Testis (tissue), 3 donors: Measurements from ENCODE around the gene MRPS5. TPM values are rescaled to one million over a fixed set of nuclear protein-coding genes. Genes with fewer than 3 reads are reported as not detected.

Experiments
- DNase-seq: peaks from one replicate; pipeline ENCODE4 v3.0.0-alpha.2; 2019
- H3K27ac ChIP-seq, 2 donors: fragments of 200-600 bp; sonication (generic); one replicate each; pipeline ENCODE4 v1.5.1; 2019
- H3K27me3 ChIP-seq: fragments of 200-600 bp; sonication (generic); one replicate; pipeline ENCODE4 v1.5.1; 2019
- H3K36me3 ChIP-seq: fragments of 200-600 bp; sonication (generic); one replicate; pipeline ENCODE4 v1.5.1; 2017; ENCODE audit warnings: low read depth; ENCODE audit errors: missing control alignments
- H3K4me1 ChIP-seq: fragments of 200-600 bp; sonication (generic); one replicate; pipeline ENCODE4 v1.5.1; 2019
- H3K4me3 ChIP-seq, 2 donors: fragments of 200-600 bp; sonication (generic); one replicate each; pipeline ENCODE4 v1.5.1; 2017 to 2019
- H3K9me3 ChIP-seq: fragments of 200-600 bp; sonication (generic); one replicate; pipeline ENCODE4 v1.5.1; 2017
- POLR2A ChIP-seq: fragments of 450-650 bp; IDR thresholded peaks from one replicate; pipeline ENCODE4 v1.6.1; 2017; ENCODE audit warnings: antibody characterized with exemption, mild to moderate bottlenecking, moderate library complexity
- WGBS, 2 donors: methylation state at CpG; one replicate each; pipeline ENCODE4 v1.1.5; 2018; 5-methylcytosine and 5-hydroxymethylcytosine counted together
- intact Hi-C: fragments of 100-400 bp; cut with DNase I; formaldehyde crosslinking; loops from one replicate; pipeline ENCODE4 v1.15.1; 2023; ENCODE audit warnings: low total_unique reads
- polyA plus RNA-seq: library from polyadenylated mRNA; stranded (reverse); fragments of 350-450 nt; fragmentation: Illumina TruSeq; extraction: RNeasy Lipid Tissue Mini Kit (QIAGEN cat#74804); gene quantifications from one replicate; pipeline ENCODE4 v1.2.3, GENCODE V29; 2014; ENCODE audit warnings: low read depth, low replicate concordance; ENCODE audit not compliant: insufficient read depth
- total RNA-seq, 2 donors: library from RNA; depleted of rRNA; stranded (reverse); fragments of >200 nt; gene quantifications; one replicate each; pipeline ENCODE4 v1.2.3, GENCODE V29; 2016
- TF ChIP-seq, protein P1 (sequence below), 3 experiments: fragments of 450-650 bp in 2 of 3; fragments of 200-600 bp in 1 of 3; sonication (generic) in 1 of 3; IDR thresholded peaks; one replicate each; pipeline ENCODE4 v1.5.1; 2016 to 2019; ENCODE audit warnings: antibody characterized with exemption in 3 of 3, mild to moderate bottlenecking in 2 of 3, moderate library complexity in 1 of 3

The MRPS5 gene
- total and polyA plus RNA-seq, 3 donors from 2014 or later: 44.4 to 63.1 (median 59.3) TPM

DNA sequence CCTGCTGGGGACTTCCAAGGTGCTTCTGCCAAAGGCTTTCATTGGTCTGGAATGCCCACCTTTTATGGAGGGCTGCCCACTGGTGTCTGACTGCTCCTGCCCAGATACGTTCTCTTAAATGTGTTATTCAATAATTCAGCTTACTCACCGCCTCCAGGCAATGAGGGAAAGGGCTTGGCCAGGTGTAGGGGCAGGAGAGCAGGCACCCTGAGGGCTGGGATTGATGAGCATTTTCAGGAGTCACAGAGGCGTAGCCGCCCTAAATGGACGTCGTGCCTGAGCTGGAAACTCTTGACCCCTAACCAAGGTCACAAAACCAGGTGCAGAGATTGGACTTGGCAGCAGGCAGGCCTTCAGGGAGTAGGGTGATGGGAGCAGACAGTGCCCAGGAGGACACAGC is 69.3 kb downstream of the MRPS5 start:
- H3K27ac ChIP-seq: no peak overlapping the region
- no peak for DNase-seq
- TF ChIP-seq, protein P1, sequence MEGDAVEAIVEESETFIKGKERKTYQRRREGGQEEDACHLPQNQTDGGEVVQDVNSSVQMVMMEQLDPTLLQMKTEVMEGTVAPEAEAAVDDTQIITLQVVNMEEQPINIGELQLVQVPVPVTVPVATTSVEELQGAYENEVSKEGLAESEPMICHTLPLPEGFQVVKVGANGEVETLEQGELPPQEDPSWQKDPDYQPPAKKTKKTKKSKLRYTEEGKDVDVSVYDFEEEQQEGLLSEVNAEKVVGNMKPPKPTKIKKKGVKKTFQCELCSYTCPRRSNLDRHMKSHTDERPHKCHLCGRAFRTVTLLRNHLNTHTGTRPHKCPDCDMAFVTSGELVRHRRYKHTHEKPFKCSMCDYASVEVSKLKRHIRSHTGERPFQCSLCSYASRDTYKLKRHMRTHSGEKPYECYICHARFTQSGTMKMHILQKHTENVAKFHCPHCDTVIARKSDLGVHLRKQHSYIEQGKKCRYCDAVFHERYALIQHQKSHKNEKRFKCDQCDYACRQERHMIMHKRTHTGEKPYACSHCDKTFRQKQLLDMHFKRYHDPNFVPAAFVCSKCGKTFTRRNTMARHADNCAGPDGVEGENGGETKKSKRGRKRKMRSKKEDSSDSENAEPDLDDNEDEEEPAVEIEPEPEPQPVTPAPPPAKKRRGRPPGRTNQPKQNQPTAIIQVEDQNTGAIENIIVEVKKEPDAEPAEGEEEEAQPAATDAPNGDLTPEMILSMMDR (IDR thresholded peaks at IDR 0.05): no peak
- TF ChIP-seq POLR2A: no peak
- peaks cover 3% of the 10 kb centered on the region for H3K4me1 ChIP-seq
- intact Hi-C loops: no loop called here
- no peaks in the 10 kb centered on the region for H3K27me3 ChIP-seq
- 61 to 80% methylated on average over 6 of the region's 6 CpGs for WGBS, 2 donors
- no peaks in the 10 kb centered on the region for H3K9me3 ChIP-seq
- H3K4me3 ChIP-seq: no peak overlapping the region
- no peaks in the 10 kb centered on the region for H3K36me3 ChIP-seq

- intact Hi-C loops: no loop called here
- no peak for DNase-seq
Measured at GRCh38 chr2:95051626-95052025, 70.0 kb downstream of the MRPS5 start.

GRCh38 chr2:95050385-95051300 is 71.0 kb downstream of the MRPS5 start:
- Histone ChIP-seq H3K27me3 (no peaks in the 10 kb centered on the region), H3K27ac (no peak overlapping the region), H3K9me3 (no peaks in the 10 kb centered on the region), H3K4me3 (no peak overlapping the region), H3K36me3 (no peaks in the 10 kb centered on the region), H3K4me1 (no peaks in the 10 kb centered on the region)
- TF ChIP-seq, protein P1 (IDR thresholded peaks at IDR 0.05): no peak
- no peak for TF ChIP-seq POLR2A
- 62 to 69% methylated on average over 7 of the region's 7 CpGs for WGBS, 2 donors
- no peak for DNase-seq
- intact Hi-C loops: no loop called here

More at GRCh38 chr2:95051626-95052025, 70.0 kb downstream of the MRPS5 start:
- no peaks in the 10 kb centered on the region for H3K27me3 ChIP-seq
- no peak overlapping the region for H3K4me3 ChIP-seq
- no peak for TF ChIP-seq POLR2A
- TF ChIP-seq, protein P1 (IDR thresholded peaks at IDR 0.05): no peak
- WGBS, 2 donors: 89 to 92% methylated on average over 10 of the region's 10 CpGs
- no peak overlapping the region for H3K27ac ChIP-seq
- no peaks in the 10 kb centered on the region for H3K36me3 ChIP-seq
- no peaks in the 10 kb centered on the region for H3K4me1 ChIP-seq
- H3K9me3 ChIP-seq: no peaks in the 10 kb centered on the region

DNA sequence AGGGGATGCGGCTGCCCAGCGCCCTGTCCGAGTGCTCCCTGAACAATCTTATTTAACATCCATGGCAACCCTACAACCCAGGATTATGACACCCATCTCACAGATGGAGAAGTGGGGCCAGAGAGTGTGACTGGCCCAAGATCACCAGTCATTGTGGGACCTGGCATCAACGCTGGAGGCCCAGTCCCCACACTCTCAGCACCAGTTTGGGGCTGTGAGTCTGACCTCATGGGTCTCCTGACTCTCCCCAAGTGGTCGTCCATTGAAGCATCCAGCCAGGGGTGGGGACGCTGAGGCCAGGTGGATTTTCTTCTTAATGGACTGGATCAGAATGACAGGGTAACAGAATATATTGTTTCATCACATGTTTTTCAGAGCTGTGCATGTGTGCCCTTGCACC is 71.6 kb downstream of the MRPS5 start:
- no peaks in the 10 kb centered on the region for H3K4me1 ChIP-seq
- no peaks in the 10 kb centered on the region for H3K9me3 ChIP-seq
- DNase-seq: no peak
- intact Hi-C loops: no loop called here
- TF ChIP-seq, protein P1 (IDR thresholded peaks at IDR 0.05): no peak
- no peak for TF ChIP-seq POLR2A
- H3K27ac ChIP-seq: no peak overlapping the region
- H3K27me3 ChIP-seq: no peaks in the 10 kb centered on the region
- H3K36me3 ChIP-seq: no peaks in the 10 kb centered on the region
- WGBS, 2 donors: 89 to 92% methylated on average over 6 of the region's 6 CpGs
- H3K4me3 ChIP-seq: no peak overlapping the region

DNA sequence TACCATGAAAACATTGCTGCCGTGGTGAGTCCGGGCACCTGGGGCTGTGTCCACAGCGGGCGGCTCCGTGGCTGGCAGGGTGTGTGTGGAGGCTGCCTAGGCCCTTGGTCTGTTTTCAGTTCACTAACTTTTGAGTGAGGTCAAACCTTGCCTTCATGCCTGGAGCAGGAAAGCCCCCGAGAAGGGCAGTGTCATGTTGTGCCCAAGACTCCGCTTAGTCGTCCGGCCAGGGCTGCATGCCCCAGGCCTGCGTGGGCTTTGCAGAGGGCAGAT is 72.0 kb downstream of the MRPS5 start:
- Histone ChIP-seq H3K27ac (no peak overlapping the region), H3K9me3 (no peaks in the 10 kb centered on the region), H3K4me1 (no peaks in the 10 kb centered on the region), H3K27me3 (no peaks in the 10 kb centered on the region), H3K36me3 (no peaks in the 10 kb centered on the region), H3K4me3 (no peak overlapping the region)
- DNase-seq: no peak
- 87 to 92% methylated on average over 8 to 10 of the region's 10 CpGs for WGBS, 2 donors
- TF ChIP-seq, protein P1 (IDR thresholded peaks at IDR 0.05): no peak
- no peak for TF ChIP-seq POLR2A
- intact Hi-C loops: no loop called here
